ENCODE measurements around the gene RABAC1. TPM values are rescaled to one million over a fixed set of nuclear protein-coding genes. Genes with fewer than 3 reads are reported as not detected.

Gene RABAC1
- total RNA-seq, 1 donor: 117 TPM

GRCh38 chr19:41928221-41928683, 30.9 kb downstream of the RABAC1 start, which contains the start of gene ERFL:
Gene ERFL, minus strand, starts transcription at chr19:41928449. Its CDS starts 15,530 bp downstream, at chr19:41912919.
- TF ChIP-seq, protein P1, sequence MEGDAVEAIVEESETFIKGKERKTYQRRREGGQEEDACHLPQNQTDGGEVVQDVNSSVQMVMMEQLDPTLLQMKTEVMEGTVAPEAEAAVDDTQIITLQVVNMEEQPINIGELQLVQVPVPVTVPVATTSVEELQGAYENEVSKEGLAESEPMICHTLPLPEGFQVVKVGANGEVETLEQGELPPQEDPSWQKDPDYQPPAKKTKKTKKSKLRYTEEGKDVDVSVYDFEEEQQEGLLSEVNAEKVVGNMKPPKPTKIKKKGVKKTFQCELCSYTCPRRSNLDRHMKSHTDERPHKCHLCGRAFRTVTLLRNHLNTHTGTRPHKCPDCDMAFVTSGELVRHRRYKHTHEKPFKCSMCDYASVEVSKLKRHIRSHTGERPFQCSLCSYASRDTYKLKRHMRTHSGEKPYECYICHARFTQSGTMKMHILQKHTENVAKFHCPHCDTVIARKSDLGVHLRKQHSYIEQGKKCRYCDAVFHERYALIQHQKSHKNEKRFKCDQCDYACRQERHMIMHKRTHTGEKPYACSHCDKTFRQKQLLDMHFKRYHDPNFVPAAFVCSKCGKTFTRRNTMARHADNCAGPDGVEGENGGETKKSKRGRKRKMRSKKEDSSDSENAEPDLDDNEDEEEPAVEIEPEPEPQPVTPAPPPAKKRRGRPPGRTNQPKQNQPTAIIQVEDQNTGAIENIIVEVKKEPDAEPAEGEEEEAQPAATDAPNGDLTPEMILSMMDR (IDR thresholded peaks at IDR 0.05; ENCODE audit: extremely low read depth, low read depth, low read length): no peak
- peak within 1 kb of the TSS; percentile 64 for H3K4me3 ChIP-seq (ENCODE audit: insufficient read depth, low read length)
- H3K79me2 ChIP-seq (ENCODE audit: insufficient read depth, low read length): no peaks in the 10 kb centered on the region
- peak; percentile 95 for DNase-seq (ENCODE audit: insufficient read length, low spot score, missing footprints)
- H3K27ac ChIP-seq (ENCODE audit: low read depth, low read length): no peak within 1 kb of the TSS
- H3K9me3 ChIP-seq (ENCODE audit: low read depth, low read length): no peaks in the 10 kb centered on the region
- H3K4me1 ChIP-seq (ENCODE audit: insufficient read depth, low read length): peaks cover 7% of the 10 kb centered on the region
- peaks cover 49% of the 10 kb centered on the region for H3K27me3 ChIP-seq (ENCODE audit: insufficient read depth, low read length)
- H3K36me3 ChIP-seq (ENCODE audit: insufficient read depth, low read length): no peaks in the 10 kb centered on the region
- no peaks in the 10 kb centered on the region for H4K20me1 ChIP-seq (ENCODE audit: insufficient read depth, low read length)
- H2AFZ ChIP-seq (ENCODE audit: low read length): peak within 1 kb of the TSS; percentile 59
- H3K4me2 ChIP-seq (ENCODE audit: insufficient read depth, low read length): peak within 1 kb of the TSS; percentile 73

GRCh38 chr19:41927497-41928192, 31.5 kb downstream of the RABAC1 start:
- H3K27ac ChIP-seq (ENCODE audit: low read depth, low read length): no peak overlapping the region
- TF ChIP-seq, protein P1 (IDR thresholded peaks at IDR 0.05; ENCODE audit: extremely low read depth, low read depth, low read length): no peak
- peak overlapping the region; percentile 73 for H3K4me2 ChIP-seq (ENCODE audit: insufficient read depth, low read length)
- no peaks in the 10 kb centered on the region for H3K9me3 ChIP-seq (ENCODE audit: low read depth, low read length)
- H3K79me2 ChIP-seq (ENCODE audit: insufficient read depth, low read length): no peaks in the 10 kb centered on the region
- no peak for DNase-seq (ENCODE audit: insufficient read length, low spot score, missing footprints)
- peaks cover 50% of the 10 kb centered on the region for H3K27me3 ChIP-seq (ENCODE audit: insufficient read depth, low read length)
- peaks cover 7% of the 10 kb centered on the region for H3K4me1 ChIP-seq (ENCODE audit: insufficient read depth, low read length)
- H4K20me1 ChIP-seq (ENCODE audit: insufficient read depth, low read length): no peaks in the 10 kb centered on the region
- H3K36me3 ChIP-seq (ENCODE audit: insufficient read depth, low read length): no peaks in the 10 kb centered on the region
- peak overlapping the region; percentile 59 for H2AFZ ChIP-seq (ENCODE audit: low read length)
- peak overlapping the region; percentile 64 for H3K4me3 ChIP-seq (ENCODE audit: insufficient read depth, low read length)

DNA sequence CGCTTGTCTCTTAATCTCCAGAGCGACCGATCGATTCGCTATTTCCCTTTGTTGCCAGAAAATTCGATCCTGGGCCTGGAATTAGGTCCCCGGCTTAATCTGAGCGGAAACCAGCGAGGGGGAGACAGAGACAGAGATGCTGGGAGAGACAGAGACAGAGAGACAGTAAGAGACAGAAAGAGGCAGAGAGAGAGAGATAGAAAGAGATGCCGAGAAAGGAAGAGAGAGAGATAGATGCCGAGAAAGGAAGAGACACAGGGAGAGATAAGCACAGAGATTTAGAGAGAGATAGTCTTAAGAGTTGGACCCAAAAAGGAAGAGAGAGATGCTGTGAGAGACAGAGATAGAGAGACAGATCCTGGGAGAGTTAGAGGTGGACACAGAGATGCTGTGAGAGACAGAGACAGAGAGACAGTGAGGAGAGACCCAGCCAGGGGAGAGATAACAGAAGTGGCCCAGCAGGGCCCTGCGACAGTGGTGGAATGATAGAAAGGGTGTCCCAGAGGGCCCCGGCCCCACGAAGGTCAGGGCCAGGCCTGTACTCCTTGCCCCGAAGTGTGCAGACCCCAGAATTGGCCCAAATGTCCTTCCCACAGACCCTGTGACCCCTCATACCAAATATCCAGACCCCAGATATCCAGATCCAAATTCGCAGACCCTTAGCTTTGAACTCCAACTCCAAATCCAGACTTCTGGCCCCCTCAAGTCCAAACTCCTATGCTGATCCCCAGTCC, 32.2 kb downstream of the RABAC1 start:
- Histone ChIP-seq H3K27me3 (ENCODE audit: insufficient read depth, low read length) (peaks cover 49% of the 10 kb centered on the region), H2AFZ (ENCODE audit: low read length) (no peak overlapping the region), H3K4me1 (ENCODE audit: insufficient read depth, low read length) (peaks cover 3% of the 10 kb centered on the region), H3K4me3 (ENCODE audit: insufficient read depth, low read length) (no peak overlapping the region), H3K27ac (ENCODE audit: low read depth, low read length) (no peak overlapping the region), H3K4me2 (ENCODE audit: insufficient read depth, low read length) (no peak overlapping the region), H3K79me2 (ENCODE audit: insufficient read depth, low read length) (no peaks in the 10 kb centered on the region), H3K36me3 (ENCODE audit: insufficient read depth, low read length) (no peaks in the 10 kb centered on the region), H4K20me1 (ENCODE audit: insufficient read depth, low read length) (no peaks in the 10 kb centered on the region), H3K9me3 (ENCODE audit: low read depth, low read length) (no peaks in the 10 kb centered on the region)
- no peak for DNase-seq (ENCODE audit: insufficient read length, low spot score, missing footprints)
- TF ChIP-seq, protein P1 (IDR thresholded peaks at IDR 0.05; ENCODE audit: extremely low read depth, low read depth, low read length): no peak

Measured in osteoblast (primary cell).